Ishikawa (cell line): ENCODE results near the gene ZNF84.

Experiments used
- CEBPB ChIP-seq: IDR thresholded peaks from 2 replicates; pipeline ENCODE4 v1.6.1; 2012
- CREB1 ChIP-seq: IDR thresholded peaks from 2 replicates; pipeline ENCODE4 v1.6.1; 2012; ENCODE audit warnings: low read depth
- EGR1 ChIP-seq: IDR thresholded peaks from 2 replicates; pipeline ENCODE4 v1.6.1; 2012
- EP300 ChIP-seq: IDR thresholded peaks from 2 replicates; pipeline ENCODE4 v1.6.1; 2012; ENCODE audit warnings: borderline replicate concordance
- FOXM1 ChIP-seq: IDR thresholded peaks from 2 replicates; pipeline ENCODE4 v1.6.1; 2012; ENCODE audit warnings: low read depth, borderline replicate concordance
- MAX ChIP-seq: IDR thresholded peaks from 2 replicates; pipeline ENCODE4 v1.6.1; 2012
- NFIC ChIP-seq: IDR thresholded peaks from 2 replicates; pipeline ENCODE4 v1.6.1; 2012
- RAD21 ChIP-seq: IDR thresholded peaks from 2 replicates; pipeline ENCODE4 v1.6.1; 2012; ENCODE audit warnings: low read depth
- REST ChIP-seq: IDR thresholded peaks from 2 replicates; pipeline ENCODE4 v1.6.1; 2012; ENCODE audit warnings: low read depth, mild to moderate bottlenecking
- TAF1 ChIP-seq: IDR thresholded peaks from 2 replicates; pipeline ENCODE4 v1.6.1; 2012; ENCODE audit warnings: low read depth, mild to moderate bottlenecking
- TCF12 ChIP-seq: IDR thresholded peaks from 2 replicates; pipeline ENCODE4 v1.6.1; 2012; ENCODE audit warnings: low read depth
- TEAD4 ChIP-seq: IDR thresholded peaks from 2 replicates; pipeline ENCODE4 v1.6.1; 2012
- USF1 ChIP-seq: IDR thresholded peaks from 2 replicates; pipeline ENCODE4 v1.6.1; 2012
- YY1 ChIP-seq: IDR thresholded peaks from 2 replicates; pipeline ENCODE4 v1.6.1; 2012; ENCODE audit warnings: low read depth
- ZBTB7A ChIP-seq: IDR thresholded peaks from 2 replicates; pipeline ENCODE4 v1.6.1; 2012; ENCODE audit warnings: low read depth

Gene ZNF84

GRCh38 chr12:133063556-133063955 lies 26.2 kb downstream of the ZNF84 start:
- no peak for TF ChIP-seq TCF12
- TF ChIP-seq NFIC, result no peak
- no peak for TF ChIP-seq FOXM1
- no peak for TF ChIP-seq MAX
- no peak for TF ChIP-seq RAD21
- no peak for TF ChIP-seq ZBTB7A
- no peak for TF ChIP-seq CREB1
- no peak for TF ChIP-seq YY1
- no peak for TF ChIP-seq USF1
- no peak for TF ChIP-seq EP300
- no peak for TF ChIP-seq REST
- TF ChIP-seq EGR1, result no peak
- TF ChIP-seq TAF1, result no peak
- no peak for TF ChIP-seq CEBPB
- no peak for TF ChIP-seq TEAD4

- TF ChIP-seq USF1, result no peak
- TF ChIP-seq TEAD4, result no peak
- TF ChIP-seq CREB1, result no peak
- no peak for TF ChIP-seq NFIC
- no peak for TF ChIP-seq YY1
- TF ChIP-seq TAF1, result no peak
- TF ChIP-seq RAD21, result no peak
- no peak for TF ChIP-seq EGR1
- no peak for TF ChIP-seq EP300
- no peak for TF ChIP-seq MAX
- TF ChIP-seq TCF12, result no peak
- no peak for TF ChIP-seq CEBPB
- no peak for TF ChIP-seq REST
- TF ChIP-seq ZBTB7A, result no peak
- no peak for TF ChIP-seq FOXM1
Observed at GRCh38 chr12:133073836-133074235, 36.5 kb downstream of the ZNF84 start.

GRCh38 chr12:133080026-133080367 lies 42.7 kb downstream of the ZNF84 start:
- no peak for TF ChIP-seq ZBTB7A
- TF ChIP-seq NFIC, result peak; percentile 16; the same call in 1 of the 2 replicates
- TF ChIP-seq MAX, result no peak
- 0 out of 2 replicates have a peak, but pooled peaks have one; percentile 4 for TF ChIP-seq TAF1
- no peak for TF ChIP-seq EGR1
- no peak for TF ChIP-seq CEBPB
- no peak for TF ChIP-seq REST
- TF ChIP-seq TCF12, result peak; percentile 57
- TF ChIP-seq CREB1, result peak; percentile 96
- TF ChIP-seq FOXM1, result no peak; the same call in 1 of the 2 replicates
- TF ChIP-seq EP300, result no peak; the same call in 1 of the 2 replicates
- TF ChIP-seq USF1, result peak; percentile 48
- no peak for TF ChIP-seq YY1
- peak; percentile 48; the same call in 1 of the 2 replicates for TF ChIP-seq TEAD4
- TF ChIP-seq RAD21, result no peak
